DMS 273 (cell line): ENCODE data around the gene CDH13.

Experiments
- DNase-seq: peaks from one replicate; lab custom pipeline; 2025; ENCODE audit not compliant: unreplicated experiment; lab: John Stamatoyannopoulos, UW

CDH13 gene

GRCh38 chr16:83269541-83269940 is 642.8 kb downstream of the CDH13 start:
- no peak for DNase-seq

DNA sequence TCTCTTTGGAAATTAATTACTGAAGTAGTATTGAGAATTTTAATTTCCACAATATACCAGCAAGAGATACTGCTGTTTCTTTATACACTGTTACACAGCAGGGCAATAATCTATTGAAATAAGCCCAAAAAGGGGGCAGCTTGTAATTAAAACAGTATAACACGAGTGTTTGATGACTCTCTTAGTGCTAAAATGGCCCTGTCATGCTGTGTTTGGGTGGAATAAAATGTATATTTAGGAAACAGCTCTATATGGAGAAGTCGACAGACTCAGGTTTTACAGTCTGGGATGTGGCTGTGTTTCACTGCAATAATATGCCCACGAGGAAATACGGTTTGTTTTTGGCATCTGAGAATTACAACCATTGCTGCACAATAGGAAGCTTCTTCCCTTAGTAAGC is 643.3 kb downstream of the CDH13 start:
- no peak for DNase-seq

DNA sequence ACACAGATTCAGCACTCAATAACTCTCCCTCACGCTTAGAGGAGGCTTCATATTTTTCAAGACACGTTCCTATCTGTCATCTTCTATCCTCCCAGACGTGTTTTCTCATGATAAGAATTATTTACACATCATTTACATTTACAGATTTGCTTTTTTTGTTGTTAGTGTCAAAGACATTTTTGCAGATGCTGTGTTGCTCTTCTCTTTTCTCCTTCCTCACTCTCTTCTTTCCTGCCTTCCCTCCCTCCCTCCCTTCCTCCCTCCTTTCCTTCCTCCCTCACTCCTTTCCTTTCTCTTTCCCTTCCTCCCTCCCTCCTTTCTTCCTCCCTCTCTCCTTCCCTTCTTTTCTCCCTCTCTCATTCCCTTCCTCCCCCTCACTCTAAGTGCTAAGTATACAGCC is 643.9 kb downstream of the CDH13 start:
- DNase-seq: no peak

GRCh38 chr16:83271123-83271522 is 644.4 kb downstream of the CDH13 start:
- DNase-seq: no peak

DNA sequence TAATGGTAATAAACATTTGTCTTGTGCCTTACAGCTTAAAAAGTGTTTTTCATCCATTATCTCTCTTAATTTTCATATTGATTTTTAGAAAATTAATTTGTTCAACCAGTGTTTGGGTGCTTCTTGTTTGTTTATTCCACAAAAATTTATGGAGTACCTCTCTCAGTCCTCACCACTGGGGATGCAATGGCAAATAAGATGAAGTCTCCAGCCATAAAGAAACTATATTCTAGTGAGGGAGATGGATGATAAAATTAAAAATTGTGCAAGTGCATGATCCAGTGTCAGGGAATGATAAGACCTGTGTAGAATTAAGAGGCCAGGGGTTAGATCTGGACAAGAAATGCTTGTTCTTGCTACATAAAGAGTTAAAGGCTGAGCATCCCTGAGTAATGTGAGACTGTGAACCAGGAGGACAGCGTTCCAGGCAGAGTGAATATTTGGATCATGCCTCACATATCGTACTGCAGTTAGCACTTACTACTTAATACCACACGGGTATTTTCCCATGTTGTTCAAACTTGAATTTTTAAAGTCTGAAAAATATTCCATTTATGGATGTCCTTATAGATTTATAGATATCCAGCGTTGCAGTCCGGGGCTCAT is 645.3 kb downstream of the CDH13 start:
- no peak for DNase-seq

DNA sequence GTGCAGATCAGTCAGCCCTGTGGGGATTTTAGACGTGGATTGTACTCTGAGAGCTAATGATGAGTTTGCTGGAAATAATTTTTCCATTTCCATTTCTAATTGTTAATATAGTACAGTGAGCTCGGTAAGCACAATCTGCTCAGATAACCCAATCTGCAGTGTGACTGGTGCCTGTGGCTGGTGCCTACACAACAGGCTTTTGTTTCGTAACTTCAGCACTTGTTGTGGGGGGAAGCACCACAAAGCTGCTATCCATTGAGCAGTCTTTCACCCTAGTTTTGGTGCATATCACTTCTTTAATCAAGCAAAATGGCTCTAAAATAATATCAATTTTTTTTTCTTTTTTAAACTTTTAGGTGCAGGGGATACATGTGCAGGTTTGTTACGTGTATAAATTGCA is 646.1 kb downstream of the CDH13 start:
- DNase-seq: no peak

DNA sequence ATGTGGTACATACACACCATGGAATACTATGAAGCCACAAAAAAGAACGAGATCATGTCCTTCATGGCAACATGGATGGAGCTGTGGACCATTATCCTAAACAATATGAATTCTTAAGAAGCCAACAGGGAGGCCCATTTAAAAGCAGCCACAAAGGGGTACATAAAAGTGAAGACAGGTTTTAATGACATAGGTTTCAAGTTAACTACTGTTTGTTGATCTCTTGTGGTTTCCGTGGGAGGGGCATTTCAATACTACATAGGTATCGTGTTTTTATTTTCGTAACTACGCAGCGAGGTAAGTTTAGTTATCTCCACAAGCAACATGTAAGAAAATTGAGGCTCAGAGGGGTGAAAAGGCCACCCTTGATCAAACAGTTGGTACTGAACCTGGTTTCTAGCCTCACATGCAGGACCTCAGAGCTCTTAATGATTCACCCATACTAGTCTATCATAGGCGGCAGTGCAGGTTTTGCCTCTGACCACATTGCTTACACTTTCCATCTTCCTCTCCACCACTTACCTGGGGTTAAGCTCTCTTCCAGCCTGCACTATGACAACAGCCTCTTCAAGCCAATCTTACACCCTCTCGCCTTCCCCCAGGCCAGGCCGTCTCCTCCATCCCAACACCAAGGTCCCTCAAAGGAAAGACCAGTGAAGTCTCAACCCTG is 646.9 kb downstream of the CDH13 start:
- no peak for DNase-seq

GRCh38 chr16:83279251-83279650 is 652.5 kb downstream of the CDH13 start:
- DNase-seq: no peak

GRCh38 chr16:83285921-83286320 is 659.2 kb downstream of the CDH13 start:
- DNase-seq: no peak

DNA sequence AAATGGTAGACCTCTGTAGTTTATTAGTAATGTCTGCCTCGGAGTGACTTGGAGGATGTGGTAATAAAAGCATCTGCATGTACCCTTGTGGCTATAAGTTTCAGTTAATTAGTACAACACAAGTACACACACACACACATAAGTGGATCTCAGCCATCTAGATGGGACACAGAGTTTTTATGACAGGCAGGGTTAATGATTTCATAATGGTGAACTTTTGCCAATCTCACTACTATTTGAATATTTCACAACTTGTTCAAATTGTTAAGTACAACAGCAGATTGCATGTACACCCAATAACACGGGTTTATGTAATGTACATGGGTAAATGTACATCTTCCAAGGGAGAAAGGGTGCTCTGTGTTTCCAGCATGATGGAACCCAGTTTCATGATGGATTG is 669.7 kb downstream of the CDH13 start:
- no peak for DNase-seq

- DNase-seq: no peak
Measured at GRCh38 chr16:83298541-83298940, 671.8 kb downstream of the CDH13 start.

GRCh38 chr16:83300326-83300725 is 673.6 kb downstream of the CDH13 start:
- no peak for DNase-seq

DNA sequence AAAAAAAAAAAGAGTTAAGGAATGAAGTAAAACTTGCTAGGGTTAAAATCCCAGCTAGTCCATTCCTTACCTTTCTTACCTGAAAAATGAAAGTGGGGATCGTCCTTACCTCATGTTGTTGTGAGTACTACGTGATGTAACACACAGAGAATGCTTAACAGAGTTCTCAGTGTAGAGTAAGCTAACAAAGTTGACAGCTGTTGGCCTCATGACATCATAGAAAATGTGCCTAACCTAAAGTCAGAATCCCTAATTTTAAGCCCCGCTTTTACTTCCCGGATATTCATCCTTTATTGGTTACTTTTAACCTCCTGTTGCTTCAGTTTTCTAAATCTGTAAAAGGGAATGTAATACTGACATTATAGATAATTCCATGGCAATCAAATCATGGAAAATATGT is 675.2 kb downstream of the CDH13 start:
- no peak for DNase-seq

- no peak for DNase-seq
Measured at GRCh38 chr16:83302853-83303252, 676.1 kb downstream of the CDH13 start.

GRCh38 chr16:83305092-83305491 is 678.3 kb downstream of the CDH13 start:
- DNase-seq: no peak

DNA sequence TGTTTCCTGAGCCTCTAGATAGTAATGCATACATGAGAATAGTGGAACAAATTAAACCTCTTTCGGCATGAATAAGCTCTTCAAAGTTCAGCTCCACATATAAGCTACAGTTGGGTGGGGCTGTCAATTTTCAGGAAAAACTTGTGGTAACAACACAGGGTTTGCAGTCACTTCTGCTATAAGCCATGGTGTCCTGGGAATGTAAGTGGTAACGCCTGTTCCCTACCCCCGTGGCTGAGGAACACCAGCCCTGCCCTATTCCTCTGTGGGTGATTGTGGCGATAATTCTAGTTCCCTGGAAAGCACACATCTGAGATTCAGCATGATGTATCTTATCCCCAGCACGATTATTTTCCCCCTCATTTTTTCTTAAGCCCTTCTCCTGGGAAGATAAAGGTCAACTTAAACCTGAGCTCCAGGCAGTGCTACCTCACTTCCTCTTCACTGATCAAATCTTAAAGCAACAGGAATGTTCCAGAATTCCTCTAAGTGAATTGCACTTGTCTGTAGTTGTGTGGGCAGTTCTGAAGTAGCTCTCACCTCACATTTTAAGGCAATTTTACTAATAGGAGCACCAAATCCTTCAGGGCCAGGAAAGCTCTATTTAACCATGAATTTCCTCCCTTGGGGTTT is 680.3 kb downstream of the CDH13 start:
- no peak for DNase-seq

DNA sequence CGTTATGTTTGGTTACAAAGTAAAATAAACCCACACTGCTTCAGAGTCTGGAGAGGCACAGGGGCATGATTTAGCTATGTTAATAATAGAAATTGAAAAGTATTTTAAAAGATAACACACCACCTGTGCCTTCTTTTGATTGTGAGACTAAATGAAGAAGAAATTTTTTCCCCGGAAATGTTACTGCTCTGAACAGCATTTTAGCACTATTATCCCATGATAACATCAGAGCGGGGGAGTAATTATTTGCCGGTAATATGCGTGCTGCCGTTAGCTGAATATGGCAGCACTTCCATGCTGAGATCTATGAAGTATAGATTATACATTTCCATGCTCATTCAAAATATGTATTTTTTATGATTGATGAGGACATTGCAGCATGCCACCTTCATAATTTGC is 680.8 kb downstream of the CDH13 start:
- no peak for DNase-seq

DNA sequence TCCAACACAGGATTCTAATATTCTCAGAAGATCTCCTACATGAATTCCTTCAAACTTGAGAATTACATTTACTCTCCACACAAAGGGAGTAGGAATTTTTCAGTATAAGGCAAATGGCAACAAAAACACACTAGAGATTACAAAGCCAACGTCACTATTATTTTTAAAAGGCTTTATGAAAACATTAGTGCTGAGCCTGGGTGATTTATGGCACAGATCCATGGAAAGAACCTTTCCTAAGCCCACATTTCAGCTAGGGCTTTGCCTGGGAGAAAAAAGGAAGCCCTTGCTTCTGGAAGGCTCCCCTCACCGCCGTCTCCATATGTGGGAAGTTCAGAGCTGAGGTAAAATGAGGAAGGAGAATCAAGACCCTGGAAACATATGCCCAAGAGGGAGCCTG is 681.6 kb downstream of the CDH13 start:
- DNase-seq: no peak

- DNase-seq: no peak
Measured at GRCh38 chr16:83310816-83311215, 684.0 kb downstream of the CDH13 start.

- no peak for DNase-seq
Measured at GRCh38 chr16:83312015-83312717, 685.4 kb downstream of the CDH13 start.

DNA sequence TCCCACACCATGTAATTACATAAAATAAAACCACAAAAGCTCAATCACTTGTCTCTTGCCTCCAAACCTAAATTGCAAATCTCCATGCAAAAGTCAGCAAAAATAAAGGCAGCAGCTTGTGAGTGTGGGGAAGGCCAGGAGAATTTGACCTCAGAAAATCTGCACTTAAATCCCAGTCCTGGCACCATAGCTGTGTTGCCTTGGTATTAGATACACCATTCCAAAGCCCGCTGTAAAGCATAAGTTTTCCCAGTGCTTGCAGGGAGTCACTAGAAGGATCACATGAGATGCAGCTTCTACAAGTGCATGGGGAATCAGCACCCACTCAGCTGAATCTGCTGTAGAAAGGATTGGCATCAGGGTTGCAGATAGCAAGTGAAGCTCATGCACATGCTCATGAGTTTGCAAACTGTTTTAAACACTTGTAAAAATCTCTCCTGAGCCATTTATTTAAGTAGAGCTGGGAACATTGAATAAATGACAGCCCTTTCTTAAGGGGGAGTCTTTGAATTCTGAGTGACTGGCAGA is 686.0 kb downstream of the CDH13 start:
- no peak for DNase-seq

- DNase-seq: no peak
Measured at GRCh38 chr16:83315271-83315670, 688.5 kb downstream of the CDH13 start.
